Panc1 (cell line): ENCODE data around the gene FZD2. TPM values are rescaled to one million over a fixed set of nuclear protein-coding genes. Genes with fewer than 3 reads are reported as not detected.

Experiments used
- ATAC-seq: fragments of 200-7000 bp; cut with Tn5 transposase; 2 replicates; pipeline ENCODE4 v1.9.1; 2020; ENCODE audit warnings: mild to moderate bottlenecking, moderate library complexity
- BruUV-seq: library from RNA; stranded (reverse); fragments of 400-500 nt; replicated peaks from 2 replicates; lab custom pipeline; 2021; lab: Mats Ljungman, UMichigan
- CTCF ChIA-PET: fragments of 300-600 bp; sonication (Branson Sonifier 250); formaldehyde crosslinking; loops from one replicate; lab custom pipeline; 2022; ENCODE audit warnings: antibody characterized with exemption; lab: Charles Lee
- POLR2A ChIA-PET: fragments of 300-600 bp; sonication (Branson Sonifier 250); formaldehyde crosslinking; loops from one replicate; lab custom pipeline; 2022; ENCODE audit warnings: antibody characterized with exemption; lab: Charles Lee
- DNase-seq: peaks from one replicate; pipeline ENCODE4 v3.0.0-alpha.2; 2010; ENCODE audit warnings: low read depth, low spot score
- H3K27ac ChIP-seq: 2 replicates; pipeline ENCODE4 v1.5.1; 2011; ENCODE audit warnings: mild to moderate bottlenecking, low read length, inconsistent platforms
- H3K27me3 ChIP-seq: fragments of 200-500 bp; sonication (Bioruptor generic); 2 replicates; pipeline ENCODE4 v1.6.0; 2014; ENCODE audit warnings: low read length, inconsistent platforms; ENCODE audit not compliant: control insufficient read depth, insufficient read depth
- H3K36me3 ChIP-seq: fragments of 200-500 bp; sonication (Bioruptor generic); 2 replicates; pipeline ENCODE4 v1.5.1; 2014; ENCODE audit warnings: inconsistent platforms, mild to moderate bottlenecking, low read length, moderate library complexity; ENCODE audit not compliant: control insufficient read depth, insufficient read depth
- H3K4me1 ChIP-seq: 2 replicates; pipeline ENCODE4 v1.5.1; 2011; ENCODE audit warnings: inconsistent platforms, mild to moderate bottlenecking, low read length, moderate library complexity; ENCODE audit not compliant: control insufficient read depth, insufficient read depth
- H3K4me3 ChIP-seq, 2 experiments: 2 replicates each; pipeline ENCODE4 v1.5.1; 2011 to 2012; ENCODE audit warnings: low read depth in 2 of 2, low read length in 2 of 2, mild to moderate bottlenecking in 2 of 2, inconsistent platforms in 1 of 2, moderate library complexity in 1 of 2
- H3K9me3 ChIP-seq: fragments of 200-500 bp; sonication (Bioruptor generic); 2 replicates; pipeline ENCODE4 v1.5.1; 2014; ENCODE audit warnings: low read depth, mild to moderate bottlenecking, inconsistent platforms, low read length, moderate library complexity; ENCODE audit not compliant: control insufficient read depth, insufficient read depth
- CTCF ChIP-seq: fragments of 450-650 bp; IDR thresholded peaks from 2 replicates; pipeline ENCODE4 v1.5.1; 2017; ENCODE audit warnings: mild to moderate bottlenecking
- POLR2AphosphoS5 ChIP-seq: IDR thresholded peaks from 2 replicates; pipeline ENCODE4 v1.6.1; 2012; ENCODE audit warnings: mild to moderate bottlenecking, low read depth, low read length, moderate library complexity
- SIN3A ChIP-seq: IDR thresholded peaks from 2 replicates; pipeline ENCODE4 v1.6.1; 2012; ENCODE audit warnings: low read depth, mild to moderate bottlenecking, low read length, moderate library complexity, borderline replicate concordance; ENCODE audit not compliant: insufficient read depth
- TCF7L2 ChIP-seq: IDR thresholded peaks from 2 replicates; pipeline ENCODE4 v1.6.1; 2011; ENCODE audit warnings: mild to moderate bottlenecking, low read depth, low read length, inconsistent platforms
- in situ Hi-C: cut with HindIII; loops from 2 replicates; pipeline ENCODE4 v1.10.0; 2016; ENCODE audit warnings: low sequenced_read_pairs, low pct_unique_long_range_greater_than_20kb
- intact Hi-C: fragments of 100-400 bp; cut with micrococcal nuclease; formaldehyde crosslinking; loops from one replicate; pipeline ENCODE4 v1.10.0; 2022; ENCODE audit not compliant: unreplicated experiment
- total RNA-seq: library from RNA; stranded (reverse); gene quantifications from one replicate; pipeline ENCODE4 v1.2.1, GENCODE V29; 2021; ENCODE audit not compliant: unreplicated experiment
- TF ChIP-seq, protein P1 (sequence below), 2 experiments: IDR thresholded peaks; 2 replicates each; pipeline ENCODE4 v1.6.1; 2011 to 2012; ENCODE audit warnings: low read depth in 2 of 2, control low read depth in 1 of 2, low read length in 1 of 2, mild to moderate bottlenecking in 1 of 2, moderate library complexity in 1 of 2; ENCODE audit not compliant: insufficient read depth in 1 of 2

FZD2 gene
- total RNA-seq, 1 experiment from 2014 or later, result 35.4 TPM

- no peak for TF ChIP-seq TCF7L2
- no peak for TF ChIP-seq CTCF
- TF ChIP-seq SIN3A, result no peak
- no peak for TF ChIP-seq POLR2AphosphoS5
- TF ChIP-seq, protein P1, sequence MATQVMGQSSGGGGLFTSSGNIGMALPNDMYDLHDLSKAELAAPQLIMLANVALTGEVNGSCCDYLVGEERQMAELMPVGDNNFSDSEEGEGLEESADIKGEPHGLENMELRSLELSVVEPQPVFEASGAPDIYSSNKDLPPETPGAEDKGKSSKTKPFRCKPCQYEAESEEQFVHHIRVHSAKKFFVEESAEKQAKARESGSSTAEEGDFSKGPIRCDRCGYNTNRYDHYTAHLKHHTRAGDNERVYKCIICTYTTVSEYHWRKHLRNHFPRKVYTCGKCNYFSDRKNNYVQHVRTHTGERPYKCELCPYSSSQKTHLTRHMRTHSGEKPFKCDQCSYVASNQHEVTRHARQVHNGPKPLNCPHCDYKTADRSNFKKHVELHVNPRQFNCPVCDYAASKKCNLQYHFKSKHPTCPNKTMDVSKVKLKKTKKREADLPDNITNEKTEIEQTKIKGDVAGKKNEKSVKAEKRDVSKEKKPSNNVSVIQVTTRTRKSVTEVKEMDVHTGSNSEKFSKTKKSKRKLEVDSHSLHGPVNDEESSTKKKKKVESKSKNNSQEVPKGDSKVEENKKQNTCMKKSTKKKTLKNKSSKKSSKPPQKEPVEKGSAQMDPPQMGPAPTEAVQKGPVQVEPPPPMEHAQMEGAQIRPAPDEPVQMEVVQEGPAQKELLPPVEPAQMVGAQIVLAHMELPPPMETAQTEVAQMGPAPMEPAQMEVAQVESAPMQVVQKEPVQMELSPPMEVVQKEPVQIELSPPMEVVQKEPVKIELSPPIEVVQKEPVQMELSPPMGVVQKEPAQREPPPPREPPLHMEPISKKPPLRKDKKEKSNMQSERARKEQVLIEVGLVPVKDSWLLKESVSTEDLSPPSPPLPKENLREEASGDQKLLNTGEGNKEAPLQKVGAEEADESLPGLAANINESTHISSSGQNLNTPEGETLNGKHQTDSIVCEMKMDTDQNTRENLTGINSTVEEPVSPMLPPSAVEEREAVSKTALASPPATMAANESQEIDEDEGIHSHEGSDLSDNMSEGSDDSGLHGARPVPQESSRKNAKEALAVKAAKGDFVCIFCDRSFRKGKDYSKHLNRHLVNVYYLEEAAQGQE (IDR thresholded peaks at IDR 0.05; ENCODE audit: insufficient read depth in 1 of 2, low read depth in 2 of 2, low read length in 1 of 2), result no peak
- Histone ChIP-seq H3K27me3 (no peaks in the 10 kb centered on the region), H3K36me3 (no peaks in the 10 kb centered on the region), H3K4me3 (no peak overlapping the region), H3K9me3 (no peaks in the 10 kb centered on the region), H3K4me1 (0 out of 2 replicates have a peak, but pooled peaks cover 2% of the 10 kb centered on the region), H3K27ac (no peak overlapping the region)
- no peak for DNase-seq
- in situ Hi-C loops (no loop called here), intact Hi-C loops (no loop called here)
- POLR2A ChIA-PET, result no interaction called here
- BruUV-seq, result no TSS peak
- ATAC-seq, result no peak
- CTCF ChIA-PET, result no interaction called here
These were observed 38.0 kb downstream of the FZD2 start for GRCh38 chr17:44595216-44595775.

DNA sequence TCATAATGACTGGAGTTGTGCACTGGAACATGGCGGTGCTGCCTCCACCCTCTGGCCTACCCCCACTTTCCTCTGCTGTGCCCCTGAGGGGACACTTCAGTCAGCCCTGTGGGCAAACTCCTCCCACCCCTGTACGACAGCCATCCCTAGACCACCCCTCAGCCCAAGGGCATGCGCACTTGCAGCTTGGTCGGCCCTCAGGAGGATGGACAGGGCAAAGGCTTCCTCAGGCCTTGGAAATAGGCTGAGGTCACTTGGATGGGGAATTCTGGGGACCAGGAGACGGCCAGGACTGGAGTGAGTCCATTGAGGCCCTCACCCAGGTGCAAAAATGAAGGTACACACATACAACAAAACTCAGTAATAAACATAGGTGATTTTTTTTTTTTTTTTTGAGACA lies 41.0 kb downstream of the FZD2 start:
- no peak for ATAC-seq
- POLR2A ChIA-PET, result no interaction called here

More for the DNA sequence above, 41.0 kb downstream of the FZD2 start:
- BruUV-seq, result no TSS peak
- CTCF ChIA-PET, result no interaction called here
- Histone ChIP-seq H3K36me3 (no peaks in the 10 kb centered on the region), H3K4me1 (peaks cover 2% of the 10 kb centered on the region; the same call in 1 of the 2 replicates), H3K9me3 (no peaks in the 10 kb centered on the region), H3K27ac (no peak overlapping the region), H3K27me3 (no peaks in the 10 kb centered on the region), H3K4me3 (no peak overlapping the region)
- no peak for DNase-seq
- in situ Hi-C loops, result no loop called here
- TF ChIP-seq SIN3A, result no peak
- no peak for TF ChIP-seq POLR2AphosphoS5
- no peak for TF ChIP-seq CTCF
- intact Hi-C loops, result no loop called here
